Nephron (organoid): ENCODE measurements around the gene KRTAP5-9.

Experiments
- H3K27ac Mint-ChIP-seq, 3 experiments: 2 replicates each; pipeline ENCODE4 v1.8.0; 2020; ENCODE audit warnings: mixed read lengths in 3 of 3, mild to moderate bottlenecking in 2 of 3, moderate library complexity in 1 of 3
- H3K27me3 Mint-ChIP-seq: 2 replicates; pipeline ENCODE4 v1.8.0; 2021; ENCODE audit warnings: low read depth, mild to moderate bottlenecking, moderate library complexity, mixed read lengths
- H3K36me3 Mint-ChIP-seq: 2 replicates; pipeline ENCODE4 v1.8.0; 2020; ENCODE audit warnings: low read depth, mixed read lengths
- H3K4me1 Mint-ChIP-seq: 2 replicates; pipeline ENCODE4 v1.8.0; 2020; ENCODE audit warnings: mixed read lengths
- H3K4me3 Mint-ChIP-seq, 3 experiments: 2 replicates each; pipeline ENCODE4 v1.8.0; 2020; ENCODE audit warnings: mild to moderate bottlenecking in 3 of 3, mixed read lengths in 3 of 3, moderate library complexity in 2 of 3
- H3K9me3 Mint-ChIP-seq: 2 replicates; pipeline ENCODE4 v1.8.0; 2020; ENCODE audit warnings: mixed read lengths
- TF ChIP-seq, protein P1 (sequence below), 3 experiments: fragments of 200-600 bp; sonication (generic); IDR thresholded peaks; one replicate each; pipeline ENCODE4 v1.5.0; 2021; ENCODE audit warnings: antibody characterized with exemption in 3 of 3; ENCODE audit not compliant: unreplicated experiment in 3 of 3

KRTAP5-9 gene

DNA sequence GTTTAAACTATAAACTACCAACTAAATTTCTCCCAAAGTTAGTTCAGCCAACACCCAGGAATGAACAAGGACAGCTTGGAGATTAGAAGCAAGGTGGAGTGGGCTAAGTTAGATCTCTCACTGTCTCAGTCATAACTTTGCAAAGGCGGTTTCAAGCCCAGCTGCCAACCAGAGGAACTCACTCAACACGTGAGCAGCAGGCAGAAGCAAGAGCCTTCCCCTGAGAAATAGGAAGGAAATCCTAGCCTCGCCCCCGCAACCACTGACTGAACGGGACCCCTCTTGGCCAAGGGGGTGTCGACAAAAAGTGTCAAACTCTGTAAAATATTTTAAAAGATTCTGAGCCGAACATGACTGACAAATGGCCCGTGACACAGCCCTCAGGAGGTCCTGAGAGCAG lies 4.4 kb upstream of the KRTAP5-9 start:
- no peak overlapping the region for H3K27ac Mint-ChIP-seq
- TF ChIP-seq, protein P1, sequence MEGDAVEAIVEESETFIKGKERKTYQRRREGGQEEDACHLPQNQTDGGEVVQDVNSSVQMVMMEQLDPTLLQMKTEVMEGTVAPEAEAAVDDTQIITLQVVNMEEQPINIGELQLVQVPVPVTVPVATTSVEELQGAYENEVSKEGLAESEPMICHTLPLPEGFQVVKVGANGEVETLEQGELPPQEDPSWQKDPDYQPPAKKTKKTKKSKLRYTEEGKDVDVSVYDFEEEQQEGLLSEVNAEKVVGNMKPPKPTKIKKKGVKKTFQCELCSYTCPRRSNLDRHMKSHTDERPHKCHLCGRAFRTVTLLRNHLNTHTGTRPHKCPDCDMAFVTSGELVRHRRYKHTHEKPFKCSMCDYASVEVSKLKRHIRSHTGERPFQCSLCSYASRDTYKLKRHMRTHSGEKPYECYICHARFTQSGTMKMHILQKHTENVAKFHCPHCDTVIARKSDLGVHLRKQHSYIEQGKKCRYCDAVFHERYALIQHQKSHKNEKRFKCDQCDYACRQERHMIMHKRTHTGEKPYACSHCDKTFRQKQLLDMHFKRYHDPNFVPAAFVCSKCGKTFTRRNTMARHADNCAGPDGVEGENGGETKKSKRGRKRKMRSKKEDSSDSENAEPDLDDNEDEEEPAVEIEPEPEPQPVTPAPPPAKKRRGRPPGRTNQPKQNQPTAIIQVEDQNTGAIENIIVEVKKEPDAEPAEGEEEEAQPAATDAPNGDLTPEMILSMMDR (IDR thresholded peaks at IDR 0.05; ENCODE audit: unreplicated experiment in 3 of 3), result no peak
- H3K36me3 Mint-ChIP-seq, result peaks cover 4% of the 10 kb centered on the region
- H3K4me1 Mint-ChIP-seq, result peaks cover 22% of the 10 kb centered on the region
- no peak overlapping the region for H3K4me3 Mint-ChIP-seq
- H3K9me3 Mint-ChIP-seq, result peaks cover 10% of the 10 kb centered on the region
- H3K27me3 Mint-ChIP-seq, result peaks cover 11% of the 10 kb centered on the region

DNA sequence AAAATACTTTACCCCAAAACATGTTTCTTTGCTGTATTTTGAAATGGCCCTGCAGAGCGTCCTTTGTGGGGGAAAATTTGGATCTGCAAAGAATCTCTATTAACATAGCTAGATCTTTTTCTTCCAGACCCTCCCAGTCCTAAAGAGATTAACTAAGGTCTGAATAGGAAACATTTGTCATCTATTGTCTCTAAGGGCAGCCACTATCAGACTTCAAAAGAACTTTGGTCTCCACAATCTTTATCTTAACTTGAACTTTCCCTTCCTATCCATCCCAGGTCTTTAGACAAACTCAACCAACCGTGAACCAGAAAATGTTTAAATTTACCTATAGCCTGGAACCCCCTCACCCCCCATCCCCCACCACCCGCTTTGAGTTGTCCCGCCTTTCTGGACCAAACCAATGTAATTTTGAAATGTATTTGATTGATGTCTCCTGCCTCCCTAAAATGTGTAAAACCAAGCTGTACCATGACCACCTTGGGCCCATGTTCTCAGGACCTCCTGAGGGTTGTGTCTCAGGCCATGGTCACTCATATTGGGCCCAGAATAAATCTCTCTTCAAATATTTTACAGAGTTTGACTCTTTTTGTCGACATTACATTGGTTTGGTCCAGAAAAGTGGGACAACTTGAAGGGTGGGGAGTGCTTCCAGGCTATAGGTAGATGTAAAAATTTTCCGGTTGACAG lies 3.5 kb upstream of the KRTAP5-9 start:
- H3K9me3 Mint-ChIP-seq, result peaks cover 10% of the 10 kb centered on the region
- H3K4me3 Mint-ChIP-seq, result no peak overlapping the region
- H3K27ac Mint-ChIP-seq, result peak overlapping the region in 1 of 3 experiments; percentile 49
- peaks cover 18% of the 10 kb centered on the region for H3K4me1 Mint-ChIP-seq
- peaks cover 6% of the 10 kb centered on the region for H3K27me3 Mint-ChIP-seq
- peaks cover 4% of the 10 kb centered on the region for H3K36me3 Mint-ChIP-seq
- TF ChIP-seq, protein P1 (IDR thresholded peaks at IDR 0.05; ENCODE audit: unreplicated experiment in 3 of 3), result no peak

DNA sequence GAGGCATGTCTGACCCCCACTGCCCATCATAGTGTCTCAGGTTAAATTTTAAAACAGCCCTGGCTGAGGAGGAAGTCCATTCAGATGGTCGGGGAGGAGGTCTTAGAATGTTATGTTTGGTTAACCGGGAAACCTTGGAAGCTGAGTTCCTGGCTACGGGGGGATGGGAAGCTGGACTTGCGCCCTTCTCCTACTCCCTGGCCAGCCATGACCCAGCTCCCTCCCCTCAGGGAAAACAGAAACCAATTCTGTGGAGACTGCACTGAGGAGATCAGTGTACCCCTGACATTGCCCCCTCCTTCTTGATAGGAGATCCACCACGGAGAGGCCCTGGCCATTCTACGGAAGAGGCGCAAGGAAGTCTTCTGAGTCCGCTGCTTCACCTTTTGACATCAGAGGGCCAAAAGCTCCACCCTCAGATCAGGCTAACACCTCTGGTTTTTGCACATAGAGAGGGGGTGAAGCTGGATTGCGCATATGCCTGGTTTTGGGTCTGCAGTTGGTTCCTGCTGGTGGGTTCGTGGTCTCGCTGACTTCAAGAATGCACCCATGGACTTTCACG lies 2.7 kb upstream of the KRTAP5-9 start:
- Mint-ChIP-seq H3K4me3 (no peak overlapping the region), H3K27ac (peak overlapping the region in 1 of 3 experiments; percentile 49), H3K4me1 (peaks cover 18% of the 10 kb centered on the region), H3K9me3 (peaks cover 10% of the 10 kb centered on the region), H3K36me3 (peaks cover 4% of the 10 kb centered on the region), H3K27me3 (peaks cover 9% of the 10 kb centered on the region)
- TF ChIP-seq, protein P1 (IDR thresholded peaks at IDR 0.05; ENCODE audit: unreplicated experiment in 3 of 3), result no peak

DNA sequence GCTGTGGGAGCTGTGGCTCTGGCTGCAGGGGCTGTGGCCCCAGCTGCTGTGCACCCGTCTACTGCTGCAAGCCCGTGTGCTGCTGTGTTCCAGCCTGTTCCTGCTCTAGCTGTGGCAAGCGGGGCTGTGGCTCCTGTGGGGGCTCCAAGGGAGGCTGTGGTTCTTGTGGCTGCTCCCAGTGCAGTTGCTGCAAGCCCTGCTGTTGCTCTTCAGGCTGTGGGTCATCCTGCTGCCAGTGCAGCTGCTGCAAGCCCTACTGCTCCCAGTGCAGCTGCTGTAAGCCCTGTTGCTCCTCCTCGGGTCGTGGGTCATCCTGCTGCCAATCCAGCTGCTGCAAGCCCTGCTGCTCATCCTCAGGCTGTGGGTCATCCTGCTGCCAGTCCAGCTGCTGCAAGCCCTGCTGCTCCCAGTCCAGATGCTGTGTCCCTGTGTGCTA lies 514 bp downstream of the KRTAP5-9 start:
- peaks cover 10% of the 10 kb centered on the region for H3K9me3 Mint-ChIP-seq
- H3K4me3 Mint-ChIP-seq, result no peak overlapping the region
- H3K36me3 Mint-ChIP-seq, result no peaks in the 10 kb centered on the region

DNA sequence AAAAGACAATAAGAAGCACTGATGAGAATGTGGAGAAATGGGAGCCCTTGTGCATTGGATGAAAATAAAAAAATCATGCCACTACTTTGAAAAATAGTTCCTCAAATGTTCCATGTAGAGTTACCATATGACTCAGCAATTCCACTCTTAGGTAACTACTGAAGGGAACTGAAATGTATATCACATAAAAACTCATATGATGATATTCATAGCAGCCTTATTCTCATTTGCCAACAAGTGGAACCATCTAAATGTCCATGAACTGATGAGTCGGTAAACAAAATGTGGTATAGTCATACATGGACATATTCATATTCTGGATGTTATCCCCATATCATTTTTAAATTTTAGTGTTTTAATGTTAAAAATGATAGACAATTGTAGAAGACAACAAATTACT lies 3.5 kb downstream of the KRTAP5-9 start:
- Mint-ChIP-seq H3K27ac (no peak overlapping the region), H3K4me1 (no peaks in the 10 kb centered on the region), H3K36me3 (no peaks in the 10 kb centered on the region), H3K9me3 (peaks cover 6% of the 10 kb centered on the region), H3K4me3 (no peak overlapping the region), H3K27me3 (peaks cover 5% of the 10 kb centered on the region)
- TF ChIP-seq, protein P1 (IDR thresholded peaks at IDR 0.05; ENCODE audit: unreplicated experiment in 3 of 3), result no peak

More for the DNA sequence above, 514 bp downstream of the KRTAP5-9 start:
- H3K4me1 Mint-ChIP-seq, result peaks cover 9% of the 10 kb centered on the region
- TF ChIP-seq, protein P1 (IDR thresholded peaks at IDR 0.05; ENCODE audit: unreplicated experiment in 3 of 3), result no peak
- peaks cover 9% of the 10 kb centered on the region for H3K27me3 Mint-ChIP-seq
- no peak overlapping the region for H3K27ac Mint-ChIP-seq

DNA sequence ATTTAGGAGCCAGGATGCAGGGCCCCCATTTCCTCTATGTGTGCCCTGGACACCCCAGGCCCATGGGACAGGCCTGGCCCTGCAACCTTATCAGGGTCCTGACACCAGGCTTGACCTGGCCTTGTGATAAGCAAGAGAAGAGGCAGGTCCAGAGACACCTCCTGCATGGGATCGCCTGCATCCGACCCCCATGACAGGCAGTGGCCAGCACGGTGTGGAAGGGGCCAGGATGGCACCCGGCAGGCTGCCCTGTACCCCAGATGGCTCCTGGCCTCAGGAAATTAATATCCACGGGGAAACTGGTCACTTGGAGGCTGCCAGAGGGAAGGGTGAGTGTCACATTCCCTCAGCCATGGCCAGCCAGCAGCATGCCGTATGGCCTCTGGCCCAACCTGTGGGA lies 6.8 kb downstream of the KRTAP5-9 start:
- Mint-ChIP-seq H3K36me3 (no peaks in the 10 kb centered on the region), H3K9me3 (peaks cover 9% of the 10 kb centered on the region), H3K27ac (no peak overlapping the region), H3K4me3 (no peak overlapping the region), H3K4me1 (no peaks in the 10 kb centered on the region), H3K27me3 (peaks cover 8% of the 10 kb centered on the region)
- TF ChIP-seq, protein P1 (IDR thresholded peaks at IDR 0.05; ENCODE audit: unreplicated experiment in 3 of 3), result no peak
